Right atrium auricular region (tissue), 2 donors: ENCODE measurements around the gene GTF2IRD1. TPM values are rescaled to one million over a fixed set of nuclear protein-coding genes. Genes with fewer than 3 reads are reported as not detected.
"Not testable (repeated sequence)": the region's sequence is repeated elsewhere in the genome, so short reads cannot be mapped to it uniquely, and the experiment has no call there.

Experiments
- DNase-seq: peaks from one replicate; pipeline ENCODE4 v3.0.0-alpha.2; 2019; ENCODE audit warnings: low spot score
- H3K27ac ChIP-seq, 2 donors: fragments of 200-600 bp; sonication (generic); 1 replicate in 1 of 2; 2 replicates in 1 of 2; pipeline ENCODE4 v1.5.1; 2016 to 2019
- H3K27me3 ChIP-seq, 2 donors: fragments of 200-600 bp; sonication (generic); one replicate each; pipeline versions ENCODE4 v1.5.1 to v1.6.0; 2017 to 2019
- H3K36me3 ChIP-seq: fragments of 200-600 bp; sonication (generic); one replicate; pipeline ENCODE4 v1.5.1; 2016
- H3K4me1 ChIP-seq, 2 donors: fragments of 200-600 bp; sonication (generic); one replicate each; pipeline versions ENCODE4 v1.5.1 to v1.6.0; 2017 to 2019
- H3K4me3 ChIP-seq, 2 donors: fragments of 200-600 bp; sonication (generic); 1 replicate in 1 of 2; 2 replicates in 1 of 2; pipeline ENCODE4 v1.5.1; 2017 to 2019; ENCODE audit warnings: mild to moderate bottlenecking in 1 of 2, moderate library complexity in 1 of 2
- H3K9me3 ChIP-seq, 2 donors: fragments of 200-600 bp; sonication (generic); one replicate each; pipeline ENCODE4 v1.5.1; 2019
- CTCF ChIP-seq, 2 donors: fragments of 200-600 bp; sonication (generic); IDR thresholded peaks; one replicate each; pipeline ENCODE4 v1.5.1; 2019; ENCODE audit warnings: antibody characterized with exemption in 2 of 2
- total RNA-seq, 2 donors: library from RNA; depleted of rRNA; stranded (reverse); fragments of >200 nt; gene quantifications; one replicate each; pipeline ENCODE4 v1.1.0, GENCODE V29; 2016

The GTF2IRD1 gene
- total RNA-seq, 2 donors from 2014 or later, result 15.6 to 16.5 TPM

GRCh38 chr7:74507538-74508319 lies 54.0 kb downstream of the GTF2IRD1 start:
- TF ChIP-seq CTCF (IDR thresholded peaks at IDR 0.05), result no peak
- no peak overlapping the region for H3K4me3 ChIP-seq
- no peak for DNase-seq
- no peak overlapping the region for H3K27ac ChIP-seq
- no peaks in the 10 kb centered on the region for H3K27me3 ChIP-seq
- H3K4me1 ChIP-seq, result no peaks in the 10 kb centered on the region
- peaks cover 4% of the 10 kb centered on the region for H3K36me3 ChIP-seq
- H3K9me3 ChIP-seq, result no peaks in the 10 kb centered on the region

- H3K4me3 ChIP-seq, H3K4me1 ChIP-seq, H3K9me3 ChIP-seq, H3K27me3 ChIP-seq, DNase-seq, H3K36me3 ChIP-seq, H3K27ac ChIP-seq: not testable (repeated sequence)
Observed at GRCh38 chr7:74509453-74509852, 55.7 kb downstream of the GTF2IRD1 start.

GRCh38 chr7:74511345-74511744 lies 57.6 kb downstream of the GTF2IRD1 start:
- Histone ChIP-seq H3K9me3 (no peaks in the 10 kb centered on the region), H3K36me3 (peaks cover 21% of the 10 kb centered on the region), H3K27me3 (no peaks in the 10 kb centered on the region), H3K4me3 (no peak overlapping the region), H3K4me1 (peaks cover 0 to 22% of the 10 kb centered on the region in 2 donors), H3K27ac (no peak overlapping the region)
- no peak for TF ChIP-seq CTCF (IDR thresholded peaks at IDR 0.05)
- no peak for DNase-seq

- Histone ChIP-seq H3K4me1 (peaks cover 0 to 22% of the 10 kb centered on the region in 2 donors), H3K36me3 (peaks cover 24% of the 10 kb centered on the region), H3K27ac (peak overlapping the region; percentile 79 to 89), H3K4me3 (no peak overlapping the region), H3K27me3 (no peaks in the 10 kb centered on the region), H3K9me3 (no peaks in the 10 kb centered on the region)
- no peak for DNase-seq
- no peak for TF ChIP-seq CTCF (IDR thresholded peaks at IDR 0.05)
Observed at GRCh38 chr7:74512762-74513161, 59.1 kb downstream of the GTF2IRD1 start.

- Histone ChIP-seq H3K27ac (peak overlapping the region; percentile 79 to 89), H3K4me3 (no peak overlapping the region), H3K27me3 (no peaks in the 10 kb centered on the region), H3K9me3 (no peaks in the 10 kb centered on the region), H3K4me1 (peaks cover 0 to 22% of the 10 kb centered on the region in 2 donors), H3K36me3 (peaks cover 30% of the 10 kb centered on the region)
- no peak for TF ChIP-seq CTCF (IDR thresholded peaks at IDR 0.05)
- DNase-seq, result no peak
Observed at GRCh38 chr7:74514131-74514591, 60.5 kb downstream of the GTF2IRD1 start.

GRCh38 chr7:74515276-74515675 lies 61.6 kb downstream of the GTF2IRD1 start:
- H3K36me3 ChIP-seq, result peaks cover 37% of the 10 kb centered on the region
- no peak for TF ChIP-seq CTCF (IDR thresholded peaks at IDR 0.05)
- no peaks in the 10 kb centered on the region for H3K27me3 ChIP-seq
- peak overlapping the region; percentile 79 to 89 for H3K27ac ChIP-seq
- H3K4me1 ChIP-seq, result peaks cover 0 to 22% of the 10 kb centered on the region in 2 donors
- no peak overlapping the region for H3K4me3 ChIP-seq
- H3K9me3 ChIP-seq, result no peaks in the 10 kb centered on the region
- DNase-seq, result no peak
